Kidney (tissue), 14 donors: ENCODE results near the gene STN1. TPM values are rescaled to one million over a fixed set of nuclear protein-coding genes. Genes with fewer than 3 reads are reported as not detected.

ENCODE experiments used
- DNase-seq, 5 donors: peaks; one replicate each; pipeline ENCODE4 v3.0.0-alpha.2; 2013 to 2020
- FAIRE-seq: peaks from 2 replicates; lab custom pipeline; 2012; peaks lifted over from hg19 to GRCh38; lab: Jason Lieb, UNC
- H3K27ac ChIP-seq, 2 donors: one replicate each; pipeline ENCODE4 v1.7.0; 2013; ENCODE audit warnings: low read depth in 2 of 2, low read length in 2 of 2, inconsistent platforms in 1 of 2
- H3K27me3 ChIP-seq: one replicate; pipeline ENCODE4 v1.7.1; 2013; ENCODE audit warnings: low read length, inconsistent platforms; ENCODE audit not compliant: control insufficient read depth, insufficient read depth
- H3K36me3 ChIP-seq, 3 donors: one replicate each; pipeline versions ENCODE4 v1.7.0 to v1.7.1; 2013; ENCODE audit warnings: low read length in 3 of 3, control low read depth in 1 of 3, inconsistent platforms in 1 of 3; ENCODE audit not compliant: insufficient read depth in 3 of 3, control insufficient read depth in 2 of 3
- H3K4me1 ChIP-seq, 3 donors: one replicate each; pipeline versions ENCODE4 v1.7.0 to v1.7.1; 2013; ENCODE audit warnings: low read length in 3 of 3, inconsistent platforms in 1 of 3, low read depth in 1 of 3; ENCODE audit not compliant: control insufficient read depth in 2 of 3, insufficient read depth in 2 of 3
- H3K4me3 ChIP-seq, 3 donors: one replicate each; pipeline versions ENCODE4 v1.7.0 to v1.8.1; 2013; ENCODE audit warnings: low read length in 3 of 3, control low read depth in 1 of 3, inconsistent platforms in 1 of 3
- H3K9ac ChIP-seq, 3 donors: one replicate each; pipeline versions ENCODE4 v1.7.0 to v1.7.1; 2013; ENCODE audit warnings: low read length in 3 of 3, control low read depth in 1 of 3, inconsistent platforms in 1 of 3
- H3K9me3 ChIP-seq, 3 donors: one replicate each; pipeline versions ENCODE4 v1.7.0 to v1.7.1; 2013; ENCODE audit warnings: low read length in 3 of 3, control low read depth in 1 of 3, inconsistent platforms in 1 of 3; ENCODE audit not compliant: control insufficient read depth in 2 of 3, insufficient read depth in 1 of 3
- intact Hi-C: fragments of 100-400 bp; cut with DNase I; formaldehyde crosslinking; loops from one replicate; pipeline ENCODE4 v1.11.1; 2022
- polyA plus RNA-seq: library from polyadenylated mRNA; stranded (reverse); fragments of 350-450 nt; fragmentation: Illumina TruSeq; extraction: RNeasy Lipid Tissue Mini Kit (QIAGEN cat#74804); gene quantifications from one replicate; pipeline ENCODE4 v1.2.3, GENCODE V29; 2014; ENCODE audit warnings: low read depth, low replicate concordance; ENCODE audit not compliant: insufficient read depth
- total RNA-seq: library from RNA; stranded (reverse); fragmentation: NEBNext Ultra II Directional; extraction: Animal tissue kit (Norgen Biotek cat#: 25700); gene quantifications from one replicate; pipeline ENCODE4 v1.2.1, GENCODE V29; 2021
- TF ChIP-seq, protein P1 (sequence below): IDR thresholded peaks from 3 replicates; pipeline ENCODE4 v1.5.1; 2012; ENCODE audit warnings: mild to moderate bottlenecking, moderate library complexity, borderline replicate concordance; ENCODE audit not compliant: insufficient read depth; ENCODE audit errors: extremely low read depth
- donor health status: control.
- donor health status: control.
- donor health status: control.
- donor health status: control.
- donor health status: control.
- donor health status: DM: yes; HTN: yes; CAD: no.
- donor health status: Normal renal cell carcinoma (clear cell type).

Gene STN1
- total and polyA plus RNA-seq, 2 donors from 2014 or later = 29.4 to 30.1 TPM

DNA sequence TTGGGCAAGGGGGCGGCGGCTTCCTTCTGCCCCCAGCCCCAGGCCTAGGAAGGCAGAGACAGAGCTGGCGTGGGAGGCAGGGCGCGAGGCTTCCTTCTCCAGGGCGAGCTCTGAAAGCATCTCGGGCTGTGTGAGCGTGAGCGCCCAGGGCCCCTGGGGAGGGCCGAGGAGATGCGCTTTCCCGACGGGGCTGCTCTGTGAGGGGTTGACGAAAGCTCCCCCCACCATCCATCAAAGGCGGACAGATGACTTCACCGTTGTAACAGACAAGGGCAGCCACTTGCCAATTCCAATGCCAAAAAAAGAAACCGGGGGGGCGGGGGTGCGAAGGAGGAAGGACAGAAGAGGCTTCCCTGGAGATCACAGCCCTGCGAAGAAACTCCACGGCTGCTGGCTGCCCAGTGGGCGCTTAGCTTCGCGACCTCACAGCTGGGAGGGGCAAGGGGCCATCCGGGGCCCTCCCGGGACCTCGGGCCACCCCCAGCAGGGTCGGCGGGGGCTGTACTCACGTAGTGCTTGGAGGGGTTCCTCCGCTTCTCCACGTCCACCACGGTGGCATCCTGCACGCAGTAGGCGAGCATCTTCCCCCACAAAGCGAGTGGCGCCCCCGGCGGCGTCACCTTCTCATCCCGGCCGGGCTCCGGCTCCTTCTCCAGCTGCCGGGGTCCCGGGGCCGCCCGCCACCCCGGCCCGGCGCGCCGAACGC is 63.1 kb downstream of the STN1 start:
- Histone ChIP-seq H3K36me3 (no peaks in the 10 kb centered on the region), H3K9ac (peak overlapping the region in 2 of 3 donors; percentile 15 to 35), H3K9me3 (no peaks in the 10 kb centered on the region), H3K27me3 (no peaks in the 10 kb centered on the region), H3K4me1 (peaks cover 0 to 14% (median 0%) of the 10 kb centered on the region in 3 donors), H3K4me3 (peak overlapping the region; percentile 37 to 51 (median 40)), H3K27ac (no peak overlapping the region)
- TF ChIP-seq, protein P1, sequence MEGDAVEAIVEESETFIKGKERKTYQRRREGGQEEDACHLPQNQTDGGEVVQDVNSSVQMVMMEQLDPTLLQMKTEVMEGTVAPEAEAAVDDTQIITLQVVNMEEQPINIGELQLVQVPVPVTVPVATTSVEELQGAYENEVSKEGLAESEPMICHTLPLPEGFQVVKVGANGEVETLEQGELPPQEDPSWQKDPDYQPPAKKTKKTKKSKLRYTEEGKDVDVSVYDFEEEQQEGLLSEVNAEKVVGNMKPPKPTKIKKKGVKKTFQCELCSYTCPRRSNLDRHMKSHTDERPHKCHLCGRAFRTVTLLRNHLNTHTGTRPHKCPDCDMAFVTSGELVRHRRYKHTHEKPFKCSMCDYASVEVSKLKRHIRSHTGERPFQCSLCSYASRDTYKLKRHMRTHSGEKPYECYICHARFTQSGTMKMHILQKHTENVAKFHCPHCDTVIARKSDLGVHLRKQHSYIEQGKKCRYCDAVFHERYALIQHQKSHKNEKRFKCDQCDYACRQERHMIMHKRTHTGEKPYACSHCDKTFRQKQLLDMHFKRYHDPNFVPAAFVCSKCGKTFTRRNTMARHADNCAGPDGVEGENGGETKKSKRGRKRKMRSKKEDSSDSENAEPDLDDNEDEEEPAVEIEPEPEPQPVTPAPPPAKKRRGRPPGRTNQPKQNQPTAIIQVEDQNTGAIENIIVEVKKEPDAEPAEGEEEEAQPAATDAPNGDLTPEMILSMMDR = no peak
- peak in 3 of 5 donors; percentile 66 to 86 (median 81) for DNase-seq
- intact Hi-C loops = no loop called here
- no peak for FAIRE-seq

DNA sequence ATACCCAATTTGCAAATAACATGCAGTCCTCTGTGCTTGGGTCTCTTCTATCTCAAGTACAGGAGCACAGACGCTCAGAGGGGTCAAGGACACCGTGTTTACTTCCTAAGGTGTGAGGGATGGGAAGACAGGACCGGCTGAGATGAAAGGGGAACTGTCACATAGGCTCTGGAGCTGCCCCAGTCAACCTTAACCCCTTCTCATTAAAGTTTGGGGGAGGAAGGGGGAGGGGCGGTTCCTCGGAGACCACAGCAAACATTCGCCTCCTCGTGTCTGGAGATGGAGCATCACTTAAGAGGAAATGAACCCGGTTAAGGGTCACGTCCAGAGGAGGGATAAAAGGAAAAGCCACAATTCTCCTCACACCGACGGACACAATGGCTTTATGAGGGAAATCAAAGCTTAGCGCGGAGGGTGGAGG is 63.7 kb downstream of the STN1 start:
- Histone ChIP-seq H3K9ac (peak overlapping the region in 1 of 3 donors; percentile 15), H3K27me3 (no peaks in the 10 kb centered on the region), H3K9me3 (no peaks in the 10 kb centered on the region), H3K27ac (no peak overlapping the region), H3K4me3 (peak overlapping the region; percentile 32 to 51 (median 37)), H3K36me3 (no peaks in the 10 kb centered on the region), H3K4me1 (peaks cover 0 to 14% (median 0%) of the 10 kb centered on the region in 3 donors)
- FAIRE-seq (no peak), DNase-seq (peak in 2 of 5 donors; percentile 79 to 88)
- TF ChIP-seq, protein P1 = no peak
- intact Hi-C loops = no loop called here

DNA sequence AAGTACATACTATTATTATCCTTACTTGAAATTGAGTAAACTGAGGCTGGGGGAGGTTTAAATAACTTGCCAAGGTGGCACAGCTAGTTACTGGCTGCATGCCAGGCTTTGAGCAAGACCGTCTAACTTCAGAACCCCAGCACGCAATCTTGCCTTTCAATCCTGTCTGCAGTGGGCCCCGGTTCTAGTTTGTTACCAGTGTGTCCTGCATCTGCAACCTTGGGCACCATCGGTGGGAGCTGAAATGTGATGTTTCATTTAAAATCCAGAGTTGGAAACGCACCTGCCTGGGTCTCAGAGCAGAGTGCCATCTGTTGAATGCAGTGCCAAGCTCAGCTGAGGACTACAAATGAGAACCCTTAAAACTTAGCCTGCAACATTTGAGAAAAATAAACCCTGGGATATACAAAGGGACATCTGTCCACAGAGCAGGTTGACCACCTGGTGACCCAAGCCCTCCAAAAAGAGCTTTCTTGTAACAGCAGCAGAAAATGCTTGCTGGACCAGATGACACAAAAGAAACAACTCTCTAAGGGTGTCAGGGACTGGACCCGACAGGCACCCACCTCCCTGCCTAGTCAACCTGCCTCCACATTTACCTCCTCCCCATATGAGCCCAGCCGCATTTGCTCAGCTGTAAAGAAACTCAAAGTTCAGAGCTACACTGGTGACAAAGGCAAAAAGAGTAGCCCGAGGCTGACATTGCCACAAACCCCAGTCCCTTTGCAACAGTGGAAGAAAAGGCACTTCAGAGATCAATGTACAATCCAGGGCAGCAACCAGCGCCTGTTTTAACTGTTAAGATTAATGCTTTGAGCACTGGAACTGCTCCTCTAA is 64.3 kb downstream of the STN1 start:
- H3K9ac ChIP-seq = no peak overlapping the region
- no peak overlapping the region for H3K27ac ChIP-seq
- H3K4me3 ChIP-seq = peak overlapping the region in 1 of 3 donors; percentile 51
- intact Hi-C loops = no loop called here
- TF ChIP-seq, protein P1 = no peak
- no peaks in the 10 kb centered on the region for H3K27me3 ChIP-seq
- H3K9me3 ChIP-seq = no peaks in the 10 kb centered on the region
- no peak for DNase-seq
- H3K36me3 ChIP-seq = no peaks in the 10 kb centered on the region
- no peak for FAIRE-seq
- H3K4me1 ChIP-seq = peaks cover 0 to 14% (median 0%) of the 10 kb centered on the region in 3 donors
